Endothelial cell (in vitro differentiated cells): ENCODE data around the gene ECE1. TPM values are rescaled to one million over a fixed set of nuclear protein-coding genes. Genes with fewer than 3 reads are reported as not detected.

ENCODE experiments used
- DNase-seq: peaks from one replicate; pipeline ENCODE4 v3.0.0; 2021; ENCODE audit warnings: low spot score
- H3K27ac Mint-ChIP-seq: one replicate; pipeline ENCODE4 v1.8.0; 2021; ENCODE audit warnings: mixed read lengths, inconsistent platforms; ENCODE audit not compliant: unreplicated experiment
- H3K27me3 Mint-ChIP-seq: one replicate; pipeline ENCODE4 v1.8.0; 2021; ENCODE audit warnings: mild to moderate bottlenecking, moderate library complexity, mixed read lengths, inconsistent platforms; ENCODE audit not compliant: unreplicated experiment
- H3K36me3 Mint-ChIP-seq: one replicate; pipeline ENCODE4 v1.8.0; 2021; ENCODE audit warnings: mild to moderate bottlenecking, low read depth, mixed read lengths, inconsistent platforms; ENCODE audit not compliant: unreplicated experiment
- H3K4me1 Mint-ChIP-seq: one replicate; pipeline ENCODE4 v1.8.0; 2021; ENCODE audit warnings: mild to moderate bottlenecking, mixed read lengths, inconsistent platforms; ENCODE audit not compliant: unreplicated experiment
- H3K4me3 Mint-ChIP-seq: one replicate; pipeline ENCODE4 v1.8.0; 2021; ENCODE audit warnings: mild to moderate bottlenecking, mixed read lengths, inconsistent platforms; ENCODE audit not compliant: unreplicated experiment
- H3K9me3 Mint-ChIP-seq: one replicate; pipeline ENCODE4 v1.8.0; 2021; ENCODE audit warnings: mixed read lengths, inconsistent platforms; ENCODE audit not compliant: unreplicated experiment
- CTCF ChIP-seq: fragments of 200-600 bp; sonication (generic); IDR thresholded peaks from one replicate; pipeline ENCODE4 v1.5.0; 2021; ENCODE audit warnings: antibody characterized with exemption; ENCODE audit not compliant: unreplicated experiment
- total RNA-seq: library from RNA; stranded (reverse); fragmentation: NEBNext Ultra II Directional; extraction: Animal tissue kit (Norgen Biotek cat#: 25700); gene quantifications from one replicate; pipeline ENCODE4 v1.2.1, GENCODE V29; 2021; ENCODE audit not compliant: unreplicated experiment

ECE1 gene
- total RNA-seq, 1 donor from 2014 or later, result 328 TPM

DNA sequence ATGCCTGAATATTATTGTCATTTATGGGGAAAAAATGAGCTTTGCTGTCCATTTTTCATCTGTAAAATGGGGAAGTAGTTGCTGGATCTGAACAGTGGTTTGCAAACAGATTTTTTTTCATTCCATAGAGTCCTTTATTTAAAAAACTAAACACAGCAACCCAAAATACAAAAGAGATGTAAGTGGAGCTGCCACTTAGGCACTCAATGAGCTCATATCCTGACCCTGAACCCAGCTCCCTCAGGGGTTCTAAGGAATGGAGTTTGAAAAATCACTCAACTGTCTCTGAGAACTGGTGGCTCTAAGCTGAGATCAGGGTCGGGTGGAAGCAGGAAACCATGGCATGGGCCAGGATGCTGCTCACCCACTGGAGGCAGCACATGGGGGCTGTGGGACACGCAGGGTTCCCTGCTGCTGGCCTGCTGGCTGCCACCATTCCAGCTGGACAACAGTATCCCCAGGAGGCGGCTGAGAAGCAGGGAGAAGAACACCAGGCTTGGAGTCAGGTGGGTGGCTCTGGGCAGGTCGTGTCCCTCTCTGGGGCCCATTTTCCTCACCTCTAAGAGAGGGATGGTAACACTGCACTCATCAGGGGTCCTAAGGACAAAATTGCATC lies 9.6 kb upstream of the ECE1 start:
- DNase-seq, result no peak
- H3K36me3 Mint-ChIP-seq, result no peaks in the 10 kb centered on the region
- H3K4me1 Mint-ChIP-seq, result peaks cover 26% of the 10 kb centered on the region
- H3K4me3 Mint-ChIP-seq, result no peak overlapping the region
- no peak for TF ChIP-seq CTCF
- peaks cover 5% of the 10 kb centered on the region for H3K27me3 Mint-ChIP-seq
- no peaks in the 10 kb centered on the region for H3K9me3 Mint-ChIP-seq
- no peak overlapping the region for H3K27ac Mint-ChIP-seq

DNA sequence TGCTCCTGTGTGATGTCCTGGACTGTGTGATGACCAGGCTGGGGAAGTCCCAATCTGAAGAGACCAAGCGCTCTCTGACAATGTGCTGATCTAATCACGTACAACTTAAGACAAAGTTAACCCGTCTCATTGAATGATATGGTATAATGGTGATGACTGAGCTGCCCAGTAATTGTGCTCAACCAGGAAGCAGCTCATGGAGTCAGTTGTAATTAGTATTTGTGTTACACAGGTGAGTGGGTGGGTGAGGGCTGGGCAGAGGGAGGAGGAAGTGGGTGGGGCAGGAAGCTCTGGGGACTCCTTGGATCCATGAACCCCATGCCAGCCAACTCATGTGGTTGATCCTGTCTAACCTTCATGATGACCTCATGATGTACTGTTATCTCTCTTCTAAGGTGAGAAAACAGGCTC lies 8.7 kb upstream of the ECE1 start:
- no peaks in the 10 kb centered on the region for H3K36me3 Mint-ChIP-seq
- DNase-seq, result no peak
- H3K27ac Mint-ChIP-seq, result no peak overlapping the region
- peaks cover 31% of the 10 kb centered on the region for H3K4me1 Mint-ChIP-seq
- no peaks in the 10 kb centered on the region for H3K9me3 Mint-ChIP-seq
- TF ChIP-seq CTCF, result no peak
- H3K27me3 Mint-ChIP-seq, result peaks cover 5% of the 10 kb centered on the region
- H3K4me3 Mint-ChIP-seq, result no peak overlapping the region

DNA sequence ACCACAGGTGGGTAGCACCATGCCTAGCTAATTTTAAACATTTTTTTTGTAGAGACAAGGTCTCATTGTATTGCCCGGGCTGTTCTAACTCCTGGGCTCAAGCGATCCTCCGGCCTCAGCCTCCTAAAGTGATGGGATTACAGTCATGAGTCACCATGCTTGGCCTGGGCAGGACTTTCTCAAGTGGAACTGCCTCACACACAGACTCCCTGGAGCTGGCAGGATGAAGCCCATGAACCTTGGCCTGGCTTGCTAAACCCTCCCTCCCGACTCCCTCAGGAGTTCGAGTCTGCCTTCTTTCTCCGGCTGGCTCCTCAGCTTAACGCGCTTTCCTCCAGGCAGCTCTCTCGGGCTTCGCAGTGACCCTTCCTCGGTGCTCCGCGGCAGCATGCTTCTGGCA lies 7.7 kb upstream of the ECE1 start:
- no peaks in the 10 kb centered on the region for H3K9me3 Mint-ChIP-seq
- no peak for TF ChIP-seq CTCF
- peaks cover 32% of the 10 kb centered on the region for H3K4me1 Mint-ChIP-seq
- no peak overlapping the region for H3K27ac Mint-ChIP-seq
- no peak overlapping the region for H3K4me3 Mint-ChIP-seq
- no peaks in the 10 kb centered on the region for H3K36me3 Mint-ChIP-seq
- peaks cover 5% of the 10 kb centered on the region for H3K27me3 Mint-ChIP-seq
- DNase-seq, result no peak

DNA sequence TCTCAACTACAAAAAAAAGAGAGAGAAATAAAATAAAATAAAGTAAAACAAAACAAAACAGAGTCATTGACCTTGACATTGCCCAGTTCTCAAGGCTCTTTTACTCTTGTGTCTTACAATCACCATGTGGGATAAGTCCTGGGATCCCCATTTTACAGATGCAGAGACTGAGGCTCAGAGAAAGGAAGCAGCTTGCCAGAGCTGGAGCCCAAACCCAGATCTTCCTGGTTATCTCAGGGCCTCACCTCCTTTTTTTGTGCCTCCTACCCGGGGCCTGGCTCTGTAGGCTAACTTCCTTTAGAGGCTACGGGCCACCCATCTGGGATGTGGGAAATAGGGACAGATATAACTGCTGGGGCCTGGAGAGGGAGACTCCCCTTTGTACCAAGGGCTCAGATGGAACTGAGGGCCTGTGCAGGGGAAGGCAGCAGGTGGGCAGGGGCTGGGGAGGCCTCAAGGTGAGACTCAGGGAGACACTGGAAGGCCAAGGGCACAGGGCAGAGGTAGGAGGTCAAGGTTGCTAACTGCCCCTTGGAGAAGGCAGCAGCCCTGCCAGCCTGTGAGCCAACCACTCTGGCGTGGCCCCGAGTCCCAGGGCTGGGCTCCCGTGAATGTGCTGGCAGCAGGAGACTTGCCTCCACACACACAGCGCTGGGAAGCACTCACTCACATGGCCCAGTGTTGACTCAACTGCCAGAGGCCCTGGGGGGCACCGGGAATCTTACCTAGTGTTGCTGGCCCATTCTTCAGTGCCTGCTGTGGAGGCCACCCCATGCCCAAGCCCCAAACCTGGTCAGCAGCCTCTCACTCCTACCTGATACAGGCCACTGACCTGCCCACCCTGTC lies 6.5 kb upstream of the ECE1 start:
- peaks cover 32% of the 10 kb centered on the region for H3K4me1 Mint-ChIP-seq
- peaks cover 5% of the 10 kb centered on the region for H3K27me3 Mint-ChIP-seq
- no peak for DNase-seq
- H3K27ac Mint-ChIP-seq, result no peak overlapping the region
- peak overlapping the region; percentile 31 for H3K4me3 Mint-ChIP-seq
- H3K9me3 Mint-ChIP-seq, result no peaks in the 10 kb centered on the region
- no peak for TF ChIP-seq CTCF
- H3K36me3 Mint-ChIP-seq, result no peaks in the 10 kb centered on the region

DNA sequence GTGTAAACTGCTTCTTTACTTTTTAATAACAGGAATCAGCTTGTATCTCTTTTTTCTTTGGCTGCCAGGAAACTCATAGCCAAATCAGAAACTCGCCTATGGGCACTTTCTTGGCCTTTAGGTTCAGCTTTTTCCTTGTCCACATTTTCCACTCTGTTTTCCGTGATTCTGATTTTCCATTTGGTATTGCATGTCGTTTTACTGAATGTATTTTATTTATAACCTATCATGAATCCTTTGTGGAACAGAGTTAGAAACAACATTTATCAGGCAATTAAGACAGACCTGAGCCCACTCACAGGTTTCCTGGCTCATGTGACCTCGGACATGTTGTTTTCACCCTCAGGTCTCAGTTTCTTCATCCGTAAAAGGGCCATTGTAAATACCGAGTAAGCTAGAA lies 5.3 kb upstream of the ECE1 start:
- Mint-ChIP-seq H3K27me3 (peaks cover 5% of the 10 kb centered on the region), H3K9me3 (no peaks in the 10 kb centered on the region), H3K36me3 (no peaks in the 10 kb centered on the region), H3K27ac (no peak overlapping the region), H3K4me3 (no peak overlapping the region), H3K4me1 (peaks cover 39% of the 10 kb centered on the region)
- DNase-seq, result no peak
- TF ChIP-seq CTCF, result no peak
